Tibial nerve (tissue), 4 donors: ENCODE results near the gene MTFP1. TPM values are rescaled to one million over a fixed set of nuclear protein-coding genes. Genes with fewer than 3 reads are reported as not detected.
"Not testable (repeated sequence)": the region's sequence is repeated elsewhere in the genome, so short reads cannot be mapped to it uniquely, and the experiment has no call there.

Source experiments
- DNase-seq, 2 donors: peaks; one replicate each; pipeline ENCODE4 v3.0.0-alpha.2; 2019; ENCODE audit warnings: low spot score in 2 of 2
- H3K27ac ChIP-seq, 4 donors: fragments of 200-600 bp; sonication (generic) in 3 of 4; one replicate each; pipeline ENCODE4 v1.5.1; 2017 to 2019; ENCODE audit warnings: mild to moderate bottlenecking in 1 of 4
- H3K27me3 ChIP-seq, 2 donors: fragments of 200-600 bp; sonication (generic) in 1 of 2; one replicate each; pipeline versions ENCODE4 v1.5.1 to v1.6.0; 2017 to 2019
- H3K36me3 ChIP-seq, 3 donors: fragments of 200-600 bp; sonication (generic); one replicate each; pipeline ENCODE4 v1.5.1; 2018 to 2019
- H3K4me1 ChIP-seq, 4 donors: fragments of 200-600 bp; sonication (generic) in 3 of 4; one replicate each; pipeline ENCODE4 v1.5.1; 2017 to 2019
- H3K4me3 ChIP-seq, 4 donors: fragments of 200-600 bp; sonication (generic) in 3 of 4; one replicate each; pipeline ENCODE4 v1.5.1; 2017 to 2019; ENCODE audit warnings: mild to moderate bottlenecking in 1 of 4, moderate library complexity in 1 of 4
- H3K9me3 ChIP-seq, 4 donors: fragments of 200-600 bp; sonication (generic) in 3 of 4; one replicate each; pipeline ENCODE4 v1.5.1; 2017 to 2019
- CTCF ChIP-seq, 5 experiments: fragments of 200-600 bp in 3 of 5; fragments of 450-650 bp in 2 of 5; sonication (generic) in 3 of 5; IDR thresholded peaks; one replicate each; pipeline ENCODE4 v1.5.1; 2016 to 2019; ENCODE audit warnings: antibody characterized with exemption in 5 of 5, mild to moderate bottlenecking in 3 of 5, moderate library complexity in 2 of 5
- EP300 ChIP-seq, 2 donors: sonication (generic); formaldehyde crosslinking; IDR thresholded peaks; one replicate each; pipeline ENCODE4 v1.6.1; 2017; ENCODE audit warnings: antibody characterized with exemption in 2 of 2, mild to moderate bottlenecking in 1 of 2
- POLR2A ChIP-seq, 2 donors: fragments of 450-650 bp; IDR thresholded peaks; one replicate each; pipeline ENCODE4 v1.6.1; 2017; ENCODE audit warnings: antibody characterized with exemption in 2 of 2, mild to moderate bottlenecking in 2 of 2, moderate library complexity in 2 of 2
- WGBS, 2 donors: methylation state at CpG; one replicate each; pipeline ENCODE4 v1.1.5; 2018; 5-methylcytosine and 5-hydroxymethylcytosine counted together
- total RNA-seq, 4 donors: library from RNA; depleted of rRNA; stranded (reverse); fragments of >200 nt; gene quantifications; one replicate each; pipeline ENCODE4 v1.1.0, GENCODE V29; 2016

The MTFP1 gene
- total RNA-seq, 4 donors from 2014 or later = 2.2 to 12.7 (median 7.3) TPM

GRCh38 chr22:30397656-30398635 is 27.6 kb upstream of the MTFP1 start:
- H3K27me3 ChIP-seq = peaks cover 0 to 18% of the 10 kb centered on the region in 2 donors
- H3K9me3 ChIP-seq = no peaks in the 10 kb centered on the region
- DNase-seq = no peak
- no peaks in the 10 kb centered on the region for H3K36me3 ChIP-seq
- H3K27ac ChIP-seq = peak overlapping the region; percentile 68 to 91 (median 86)
- TF ChIP-seq EP300 (IDR thresholded peaks at IDR 0.05) (no peak), CTCF (IDR thresholded peaks at IDR 0.05) (no peak), POLR2A (IDR thresholded peaks at IDR 0.05) (no peak)
- peaks cover 0 to 53% (median 10%) of the 10 kb centered on the region in 4 donors for H3K4me1 ChIP-seq
- H3K4me3 ChIP-seq = peak overlapping the region; percentile 56 to 81 (median 73)
- 19 to 22% methylated on average over 10 to 11 of the region's 11 CpGs for WGBS, 2 donors

DNA sequence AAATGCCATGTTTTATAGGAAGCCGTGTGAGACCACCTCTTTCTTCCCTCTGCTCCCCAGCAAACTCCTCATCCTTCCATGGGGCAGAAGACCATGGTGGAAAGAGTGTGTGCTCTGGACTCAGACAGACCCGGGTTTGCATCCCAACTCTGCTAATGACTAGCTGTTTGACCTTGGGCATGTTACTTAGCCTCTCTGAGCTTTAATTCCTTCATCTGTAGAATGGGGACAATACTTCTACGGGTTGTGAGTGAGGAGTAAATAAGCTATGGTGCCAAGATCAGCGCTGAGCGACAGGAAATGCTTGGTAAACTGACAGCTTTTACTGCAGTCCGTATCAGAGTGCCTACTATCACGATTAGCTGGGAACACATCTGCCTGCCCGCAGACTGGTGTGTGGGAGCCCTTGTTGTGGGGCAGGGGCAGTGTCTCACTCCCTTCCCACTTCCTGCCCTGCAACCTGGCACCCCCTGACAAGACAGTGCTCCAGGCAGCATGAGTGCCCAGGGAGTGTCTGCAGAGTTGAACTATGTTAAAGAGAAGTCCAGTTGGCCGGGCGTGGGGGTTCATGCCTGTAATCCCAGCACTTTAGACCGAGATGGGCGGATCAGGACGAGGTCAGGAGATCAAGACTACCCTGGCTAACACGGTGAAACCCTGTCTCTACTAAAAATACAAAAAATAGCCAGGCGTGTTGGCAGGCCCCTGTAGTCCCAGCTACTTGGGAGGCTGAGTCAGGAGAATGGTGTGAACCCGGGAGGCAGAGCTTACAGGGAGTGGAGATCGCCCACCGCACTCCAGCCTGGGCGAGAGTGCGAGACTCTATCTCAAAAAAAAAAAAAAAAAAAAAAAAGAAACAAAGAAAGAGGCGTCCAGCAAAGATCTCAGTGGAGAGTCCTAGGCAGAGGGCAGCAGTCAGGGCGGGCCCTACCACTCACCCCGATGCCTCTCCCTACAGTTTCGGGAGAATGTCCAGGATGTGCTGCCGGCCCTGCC is 26.6 kb upstream of the MTFP1 start:
- peaks cover 0 to 50% (median 10%) of the 10 kb centered on the region in 4 donors for H3K4me1 ChIP-seq
- peak overlapping the region in 1 of 4 donors; percentile 71 for H3K4me3 ChIP-seq
- peak overlapping the region in 3 of 4 donors; percentile 68 to 91 (median 88) for H3K27ac ChIP-seq
- H3K27me3 ChIP-seq = peaks cover 0 to 18% of the 10 kb centered on the region in 2 donors
- 34 to 39% methylated on average over 25 of the region's 25 CpGs for WGBS, 2 donors
- H3K36me3 ChIP-seq = peaks cover 0 to 6% (median 0%) of the 10 kb centered on the region in 3 donors
- H3K9me3 ChIP-seq = no peaks in the 10 kb centered on the region
- TF ChIP-seq CTCF (IDR thresholded peaks at IDR 0.05) (no peak), EP300 (IDR thresholded peaks at IDR 0.05) (no peak), POLR2A (IDR thresholded peaks at IDR 0.05) (no peak)
- no peak for DNase-seq

DNA sequence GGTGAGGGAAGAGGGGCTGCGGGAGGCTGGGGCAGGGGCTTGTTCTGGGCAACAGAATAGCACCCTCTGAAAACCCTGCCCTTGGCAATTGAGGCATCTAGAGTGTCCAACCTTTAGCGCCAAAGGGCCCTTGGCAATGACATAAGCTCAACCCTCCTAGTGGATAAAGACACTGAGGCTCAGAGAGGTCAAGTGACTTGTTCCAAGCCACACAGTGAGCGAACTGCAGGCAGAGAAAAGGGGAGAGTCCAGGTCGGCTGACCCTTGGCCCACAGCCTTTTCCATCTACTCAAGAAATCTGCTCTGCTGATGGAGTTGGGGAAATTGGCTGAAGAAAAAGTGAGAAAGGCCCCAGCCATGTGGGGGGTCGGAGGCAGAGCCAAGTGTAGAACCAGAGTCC is 25.9 kb upstream of the MTFP1 start:
- 64 to 70% methylated on average over 5 of the region's 5 CpGs for WGBS, 2 donors
- no peak overlapping the region for H3K4me3 ChIP-seq
- H3K27me3 ChIP-seq = peaks cover 0 to 17% of the 10 kb centered on the region in 2 donors
- H3K27ac ChIP-seq = peak overlapping the region in 2 of 4 donors; percentile 88 to 91
- no peak for DNase-seq
- no peak for TF ChIP-seq EP300 (IDR thresholded peaks at IDR 0.05)
- TF ChIP-seq POLR2A (IDR thresholded peaks at IDR 0.05) = no peak
- TF ChIP-seq CTCF (IDR thresholded peaks at IDR 0.05) = no peak
- no peaks in the 10 kb centered on the region for H3K9me3 ChIP-seq
- peaks cover 0 to 50% (median 10%) of the 10 kb centered on the region in 4 donors for H3K4me1 ChIP-seq
- H3K36me3 ChIP-seq = peaks cover 0 to 6% (median 0%) of the 10 kb centered on the region in 3 donors

DNA sequence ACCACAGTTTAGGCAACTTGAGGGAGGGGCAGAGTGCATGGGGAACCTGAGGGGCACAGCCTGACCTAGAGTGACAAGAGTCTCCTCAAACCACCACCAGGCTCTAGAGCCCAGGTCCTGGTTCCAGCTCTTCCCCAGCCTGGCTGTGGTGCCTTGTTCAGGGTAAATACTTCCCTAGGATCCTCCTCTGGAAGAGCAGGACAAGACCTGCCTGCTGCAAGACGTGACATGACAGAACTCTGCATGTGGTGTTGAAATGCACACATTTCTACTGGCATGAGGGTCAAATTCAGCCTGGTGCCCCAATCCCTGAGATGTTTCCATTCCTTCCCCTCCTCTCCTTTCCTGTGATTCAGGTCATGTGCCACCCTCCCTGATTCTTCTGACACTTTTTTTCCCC is 25.4 kb upstream of the MTFP1 start:
- 80 to 94% methylated on average over 1 of the region's 1 CpG for WGBS, 2 donors
- H3K9me3 ChIP-seq = no peaks in the 10 kb centered on the region
- H3K4me1 ChIP-seq = peaks cover 0 to 50% (median 12%) of the 10 kb centered on the region in 4 donors
- H3K4me3 ChIP-seq = no peak overlapping the region
- peak overlapping the region in 2 of 4 donors; percentile 88 to 91 for H3K27ac ChIP-seq
- peaks cover 0 to 6% (median 0%) of the 10 kb centered on the region in 3 donors for H3K36me3 ChIP-seq
- peaks cover 0 to 13% of the 10 kb centered on the region in 2 donors for H3K27me3 ChIP-seq
- DNase-seq = no peak
- TF ChIP-seq POLR2A (IDR thresholded peaks at IDR 0.05) (no peak), CTCF (IDR thresholded peaks at IDR 0.05) (no peak), EP300 (IDR thresholded peaks at IDR 0.05) (no peak)

DNA sequence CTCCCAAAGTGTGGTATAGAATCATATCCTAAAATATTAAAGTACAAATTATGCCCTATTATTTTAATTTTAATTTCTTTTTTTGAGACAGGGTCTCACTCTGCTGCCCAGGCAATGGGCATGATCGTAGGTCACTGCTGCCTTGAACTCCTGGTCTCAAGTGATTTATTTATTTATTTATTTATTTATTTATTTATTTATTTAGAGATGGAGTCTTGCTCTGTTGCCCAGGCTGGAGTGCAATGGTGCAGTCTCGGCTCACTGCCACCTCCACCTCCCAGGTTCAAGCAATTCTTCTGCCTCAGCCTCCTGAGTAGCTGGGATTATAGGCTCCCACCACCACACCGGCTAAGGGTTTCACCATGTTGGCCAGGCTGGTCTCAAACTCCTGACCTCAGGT is 24.5 kb upstream of the MTFP1 start:
- not testable (repeated sequence) for H3K9me3 ChIP-seq, DNase-seq, H3K36me3 ChIP-seq, H3K4me3 ChIP-seq
- WGBS, 2 donors = 93 to 98% methylated on average over 3 of the region's 3 CpGs
- H3K4me1 ChIP-seq = peaks cover 0 to 52% (median 13%) of the 10 kb centered on the region in 4 donors
- H3K27me3 ChIP-seq = peaks cover 0 to 13% of the 10 kb centered on the region in 2 donors
- H3K27ac ChIP-seq = peak overlapping the region in 1 of 4 donors; percentile 79
